ENCODE data around the gene TRPM3.

DNA sequence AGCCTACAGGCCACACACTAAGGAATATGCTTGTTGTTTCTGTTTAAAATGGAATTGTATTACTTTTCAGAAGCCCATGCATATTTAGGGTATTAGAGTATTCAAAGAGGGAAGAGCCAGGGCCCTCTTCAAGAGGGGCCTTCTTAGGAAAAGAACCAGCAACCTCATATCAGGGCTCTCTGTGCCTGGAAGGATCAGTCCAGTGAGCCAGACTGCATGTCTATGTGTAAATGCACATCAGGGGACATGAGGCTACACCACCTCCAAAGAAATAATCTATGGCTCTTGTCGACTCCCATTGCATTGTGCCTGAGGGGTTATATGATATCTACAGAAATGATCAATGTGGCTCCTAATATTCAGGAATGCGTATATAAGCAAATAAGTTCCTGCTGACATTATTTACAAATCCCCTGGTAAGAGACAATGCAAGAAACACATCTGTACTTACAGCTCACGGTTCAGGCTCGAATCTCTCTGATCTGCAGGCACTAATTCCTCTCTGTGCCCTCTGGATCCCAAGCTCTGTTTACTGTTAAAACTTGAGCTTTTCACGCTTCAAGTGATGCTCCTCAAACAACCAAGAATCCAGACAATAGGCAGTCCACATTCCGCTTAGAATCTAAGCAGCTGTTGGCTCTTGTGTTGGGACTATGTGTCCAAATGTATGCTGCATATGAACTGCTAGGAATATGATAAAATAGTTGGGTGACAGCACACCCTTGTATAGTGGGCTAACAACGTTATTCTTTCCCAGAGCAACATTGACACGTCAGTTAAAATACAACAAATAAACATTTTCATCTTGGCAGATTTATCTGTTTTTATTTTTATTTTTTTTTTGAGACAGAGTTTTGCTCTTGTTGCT is 556.7 kb downstream of the TRPM3 start:
- TF ChIP-seq TAF1 (IDR thresholded peaks at IDR 0.05; ENCODE audit: low read depth, low read length): no peak
- TF ChIP-seq YY1 (IDR thresholded peaks at IDR 0.05; ENCODE audit: low read depth, low read length): no peak
- TF ChIP-seq SIX5 (IDR thresholded peaks at IDR 0.05; ENCODE audit: low read depth, low read length): no peak
- TF ChIP-seq POLR2A (IDR thresholded peaks at IDR 0.05; ENCODE audit: control extremely low read depth in 1 of 2, low read depth in 2 of 2, low read length in 2 of 2): no peak

Data from H1 (cell line).